Naive thymus-derived CD4-positive, alpha-beta T cell (primary cell): ENCODE measurements around the gene BACH1. TPM values are rescaled to one million over a fixed set of nuclear protein-coding genes. Genes with fewer than 3 reads are reported as not detected.

Source experiments
- ATAC-seq: fragments of 150-1000 bp; cut with Tn5 transposase; 2 replicates; pipeline ENCODE4 v1.10.0; 2021; ENCODE audit warnings: mild to moderate bottlenecking, moderate library complexity
- CTCF ChIA-PET: fragments of 350-600 bp; sonication (Branson Sonifier 250); formaldehyde crosslinking; loops from one replicate; lab custom pipeline; 2021; ENCODE audit warnings: antibody characterized with exemption; lab: Charles Lee
- POLR2A ChIA-PET: fragments of 350-600 bp; sonication (Branson Sonifier 250); formaldehyde crosslinking; loops from one replicate; lab custom pipeline; 2021; ENCODE audit warnings: antibody characterized with exemption, inconsistent platforms; lab: Charles Lee
- DNase-seq, 9 donors: peaks; one replicate each; pipeline versions ENCODE4 v3.0.0 to v3.0.0-alpha.2; 2020 to 2022; ENCODE audit warnings: mixed read lengths in 1 of 9
- H3K27ac ChIP-seq: one replicate; pipeline ENCODE4 v1.7.0; 2013; ENCODE audit warnings: mild to moderate bottlenecking, low read depth, low read length, moderate library complexity
- H3K27me3 ChIP-seq, 2 donors: one replicate each; pipeline ENCODE4 v1.7.0; 2013; ENCODE audit warnings: low read length in 2 of 2, mild to moderate bottlenecking in 2 of 2, moderate library complexity in 2 of 2; ENCODE audit not compliant: control insufficient read depth in 2 of 2, insufficient read depth in 2 of 2
- H3K36me3 ChIP-seq, 3 experiments: 1 replicate in 2 of 3; 2 replicates in 1 of 3; pipeline ENCODE4 v1.7.0; 2013; ENCODE audit warnings: low read length in 3 of 3, mild to moderate bottlenecking in 3 of 3, moderate library complexity in 1 of 3; ENCODE audit not compliant: insufficient read depth in 3 of 3, control insufficient read depth in 2 of 3
- H3K4me1 ChIP-seq, 2 donors: one replicate each; pipeline ENCODE4 v1.7.0; 2013; ENCODE audit warnings: low read length in 2 of 2, mild to moderate bottlenecking in 2 of 2, moderate library complexity in 1 of 2; ENCODE audit not compliant: control insufficient read depth in 2 of 2, insufficient read depth in 2 of 2
- H3K4me3 ChIP-seq: 2 replicates; pipeline ENCODE4 v1.7.0; 2013; ENCODE audit warnings: mild to moderate bottlenecking, low read length
- H3K9me3 ChIP-seq, 3 experiments: 1 replicate in 2 of 3; 2 replicates in 1 of 3; pipeline ENCODE4 v1.7.0; 2013; ENCODE audit warnings: low read length in 3 of 3; ENCODE audit not compliant: control insufficient read depth in 2 of 3
- H3K27ac Mint-ChIP-seq, 9 donors: one replicate each; pipeline ENCODE4 v1.8.0; 2020 to 2022; ENCODE audit warnings: mixed read lengths in 9 of 9, mild to moderate bottlenecking in 8 of 9, moderate library complexity in 5 of 9, inconsistent platforms in 2 of 9
- H3K27me3 Mint-ChIP-seq, 5 donors: one replicate each; pipeline ENCODE4 v1.8.0; 2021 to 2022; ENCODE audit warnings: mixed read lengths in 5 of 5, mild to moderate bottlenecking in 1 of 5
- H3K36me3 Mint-ChIP-seq, 5 donors: one replicate each; pipeline ENCODE4 v1.8.0; 2020 to 2022; ENCODE audit warnings: mixed read lengths in 5 of 5, mild to moderate bottlenecking in 3 of 5, inconsistent platforms in 1 of 5
- H3K4me1 Mint-ChIP-seq, 7 donors: one replicate each; pipeline ENCODE4 v1.8.0; 2020 to 2022; ENCODE audit warnings: mixed read lengths in 7 of 7, mild to moderate bottlenecking in 3 of 7, inconsistent platforms in 1 of 7
- H3K4me3 Mint-ChIP-seq, 10 donors: one replicate each; pipeline ENCODE4 v1.8.0; 2020 to 2022; ENCODE audit warnings: mild to moderate bottlenecking in 10 of 10, mixed read lengths in 10 of 10, moderate library complexity in 6 of 10, inconsistent platforms in 2 of 10
- H3K9me3 Mint-ChIP-seq, 11 donors: one replicate each; pipeline ENCODE4 v1.8.0; 2020 to 2022; ENCODE audit warnings: mixed read lengths in 11 of 11, mild to moderate bottlenecking in 4 of 11, inconsistent platforms in 1 of 11, moderate library complexity in 1 of 11
- intact Hi-C, 2 donors: fragments of 100-400 bp; cut with micrococcal nuclease; formaldehyde crosslinking; loops; one replicate each; pipeline ENCODE4 v1.15.1; 2023
- polyA plus RNA-seq, 2 donors: library from polyadenylated mRNA; unstranded; fragments of 300-500 nt; fragmentation: Illumina TruSeq; gene quantifications; one replicate each; pipeline ENCODE4 v1.2.3, GENCODE V29; 2021
- total RNA-seq, 6 experiments: library from RNA in 5 of 6; stranded (reverse) in 5 of 6; gene quantifications; 1 replicate in 5 of 6; 2 replicates in 1 of 6; pipeline ENCODE4 v1.2.3 and lab custom pipeline; 2021 to 2026

The BACH1 gene
- total and polyA plus RNA-seq, 7 experiments from 2014 or later: 22.6 to 95.6 (median 42.0) TPM

GRCh38 chr21:29257701-29258100 lies 41.0 kb upstream of the BACH1 start:
- intact Hi-C loops: no loop called here
- Histone ChIP-seq H3K27ac (no peak overlapping the region), H3K27me3 (no peaks in the 10 kb centered on the region), H3K36me3 (no peaks in the 10 kb centered on the region), H3K9me3 (no peaks in the 10 kb centered on the region), H3K4me1 (no peaks in the 10 kb centered on the region), H3K4me3 (no peak overlapping the region)
- Mint-ChIP-seq H3K36me3 (peaks cover 0 to 13% (median 8%) of the 10 kb centered on the region in 5 donors), H3K27me3 (peaks cover 0 to 26% (median 8%) of the 10 kb centered on the region in 5 donors), H3K9me3 (peaks cover 8 to 32% (median 16%) of the 10 kb centered on the region in 11 donors), H3K4me3 (no peak overlapping the region), H3K27ac (no peak overlapping the region), H3K4me1 (no peaks in the 10 kb centered on the region)
- DNase-seq (no peak), ATAC-seq (no peak)
- ChIA-PET POLR2A (no interaction called here), CTCF (no interaction called here)

GRCh38 chr21:29258626-29259338 lies 39.9 kb upstream of the BACH1 start:
- H3K36me3 ChIP-seq: no peaks in the 10 kb centered on the region
- Mint-ChIP-seq H3K4me3 (no peak overlapping the region), H3K4me1 (no peaks in the 10 kb centered on the region), H3K27ac (no peak overlapping the region), H3K36me3 (peaks cover 0 to 8% (median 3%) of the 10 kb centered on the region in 5 donors), H3K27me3 (peaks cover 0 to 26% (median 7%) of the 10 kb centered on the region in 5 donors), H3K9me3 (peaks cover 4 to 23% (median 10%) of the 10 kb centered on the region in 11 donors)
- H3K27me3 ChIP-seq: no peaks in the 10 kb centered on the region
- intact Hi-C loops: no loop called here
- ChIA-PET CTCF (no interaction called here), POLR2A (no interaction called here)
- H3K9me3 ChIP-seq: no peaks in the 10 kb centered on the region
- no peak overlapping the region for H3K27ac ChIP-seq
- DNase-seq (no peak), ATAC-seq (no peak)
- no peak overlapping the region for H3K4me3 ChIP-seq
- no peaks in the 10 kb centered on the region for H3K4me1 ChIP-seq

GRCh38 chr21:29260461-29260860 lies 38.3 kb upstream of the BACH1 start:
- Mint-ChIP-seq H3K4me1 (no peaks in the 10 kb centered on the region), H3K4me3 (no peak overlapping the region), H3K36me3 (peaks cover 0 to 4% (median 0%) of the 10 kb centered on the region in 5 donors), H3K9me3 (peaks cover 0 to 9% (median 3%) of the 10 kb centered on the region in 11 donors), H3K27ac (no peak overlapping the region), H3K27me3 (peaks cover 0 to 26% (median 6%) of the 10 kb centered on the region in 5 donors)
- ChIA-PET POLR2A (no interaction called here), CTCF (no interaction called here)
- Histone ChIP-seq H3K9me3 (no peaks in the 10 kb centered on the region), H3K36me3 (no peaks in the 10 kb centered on the region), H3K4me3 (no peak overlapping the region), H3K4me1 (no peaks in the 10 kb centered on the region), H3K27me3 (no peaks in the 10 kb centered on the region), H3K27ac (no peak overlapping the region)
- ATAC-seq: no peak
- intact Hi-C loops: no loop called here
- DNase-seq: no peak

- Histone ChIP-seq H3K27ac (no peak overlapping the region), H3K36me3 (no peaks in the 10 kb centered on the region), H3K4me3 (no peak overlapping the region), H3K9me3 (no peaks in the 10 kb centered on the region), H3K27me3 (no peaks in the 10 kb centered on the region), H3K4me1 (no peaks in the 10 kb centered on the region)
- Mint-ChIP-seq H3K36me3 (no peaks in the 10 kb centered on the region), H3K4me1 (peaks cover 0 to 5% (median 0%) of the 10 kb centered on the region in 7 donors), H3K27me3 (peaks cover 0 to 24% (median 0%) of the 10 kb centered on the region in 5 donors), H3K4me3 (no peak overlapping the region), H3K27ac (no peak overlapping the region), H3K9me3 (peaks cover 0 to 3% (median 0%) of the 10 kb centered on the region in 11 donors)
- POLR2A ChIA-PET: interaction anchor here (0.7 kb wide), 1 partner anchor 16 kb away, joined by 3 read pairs; no protein-coding TSS in a partner anchor
- CTCF ChIA-PET: interaction anchor here (0.6 kb wide), 1 partner anchor 187 kb away, joined by 3 read pairs; no protein-coding TSS in a partner anchor
- no peak for DNase-seq
- intact Hi-C loops: no loop called here
- no peak for ATAC-seq
Measured at GRCh38 chr21:29261555-29262540, 36.9 kb upstream of the BACH1 start.

GRCh38 chr21:29264721-29265120 lies 34.0 kb upstream of the BACH1 start:
- POLR2A ChIA-PET: no interaction called here
- intact Hi-C loops: no loop called here

GRCh38 chr21:29265690-29266479 lies 32.8 kb upstream of the BACH1 start:
- DNase-seq: peak in 1 of 9 donors; percentile 23
- Mint-ChIP-seq H3K27me3 (peaks cover 0 to 11% (median 0%) of the 10 kb centered on the region in 5 donors), H3K36me3 (no peaks in the 10 kb centered on the region), H3K4me3 (no peak overlapping the region), H3K9me3 (peaks cover 0 to 5% (median 0%) of the 10 kb centered on the region in 11 donors), H3K4me1 (peaks cover 0 to 5% (median 0%) of the 10 kb centered on the region in 7 donors), H3K27ac (no peak overlapping the region)
- no peaks in the 10 kb centered on the region for H3K27me3 ChIP-seq
- ChIA-PET POLR2A (no interaction called here), CTCF (no interaction called here)
- intact Hi-C loops: no loop called here
- peak; percentile 16 for ATAC-seq
- H3K27ac ChIP-seq: no peak overlapping the region
- H3K36me3 ChIP-seq: no peaks in the 10 kb centered on the region
- H3K4me1 ChIP-seq: no peaks in the 10 kb centered on the region
- H3K4me3 ChIP-seq: no peak overlapping the region
- no peaks in the 10 kb centered on the region for H3K9me3 ChIP-seq

More at GRCh38 chr21:29264721-29265120, 34.0 kb upstream of the BACH1 start:
- Mint-ChIP-seq H3K4me3 (no peak overlapping the region), H3K4me1 (peaks cover 0 to 5% (median 0%) of the 10 kb centered on the region in 7 donors), H3K9me3 (peaks cover 0 to 3% (median 0%) of the 10 kb centered on the region in 11 donors), H3K27ac (no peak overlapping the region), H3K36me3 (no peaks in the 10 kb centered on the region), H3K27me3 (peaks cover 0 to 13% (median 0%) of the 10 kb centered on the region in 5 donors)
- no peaks in the 10 kb centered on the region for H3K27me3 ChIP-seq
- no peak overlapping the region for H3K27ac ChIP-seq
- no peak for DNase-seq
- H3K9me3 ChIP-seq: no peaks in the 10 kb centered on the region
- CTCF ChIA-PET: no interaction called here
- no peaks in the 10 kb centered on the region for H3K36me3 ChIP-seq
- no peaks in the 10 kb centered on the region for H3K4me1 ChIP-seq
- no peak for ATAC-seq
- no peak overlapping the region for H3K4me3 ChIP-seq
